HG02870 (cell line): ENCODE results near the gene EPG5.
"Not testable (repeated sequence)": the region's sequence is repeated elsewhere in the genome, so short reads cannot be mapped to it uniquely, and the experiment has no call there.

ENCODE experiments used
- ATAC-seq: cut with Tn5 transposase; IDR thresholded peaks from one replicate; pipeline ENCODE4 v1.9.1; 2021; ENCODE audit warnings: mild to moderate bottlenecking, moderate library complexity; ENCODE audit not compliant: unreplicated experiment

EPG5 gene

GRCh38 chr18:45976974-45977373 lies 9.8 kb upstream of the EPG5 start:
- no peak for ATAC-seq

- ATAC-seq: no peak
These were observed 9.4 kb upstream of the EPG5 start for GRCh38 chr18:45976566-45976965.

GRCh38 chr18:45974088-45974536 lies 7.0 kb upstream of the EPG5 start:
- no peak for ATAC-seq

GRCh38 chr18:45964913-45965312 lies 2.2 kb downstream of the EPG5 start:
- ATAC-seq: not testable (repeated sequence)

- ATAC-seq: no peak
These were observed 4.3 kb downstream of the EPG5 start for GRCh38 chr18:45962866-45963265.

GRCh38 chr18:45962461-45962860 lies 4.7 kb downstream of the EPG5 start:
- no peak for ATAC-seq

- ATAC-seq: not testable (repeated sequence)
These were observed 7.6 kb downstream of the EPG5 start for GRCh38 chr18:45959484-45959883.

GRCh38 chr18:45958730-45959129 lies 8.4 kb downstream of the EPG5 start:
- no peak for ATAC-seq

GRCh38 chr18:45958027-45958426 lies 9.1 kb downstream of the EPG5 start:
- no peak for ATAC-seq

- ATAC-seq: no peak
These were observed 10.0 kb downstream of the EPG5 start for GRCh38 chr18:45957100-45957499.

- no peak for ATAC-seq
These were observed 12.8 kb downstream of the EPG5 start for GRCh38 chr18:45954070-45954934.

GRCh38 chr18:45951016-45951714 lies 16.0 kb downstream of the EPG5 start:
- ATAC-seq: no peak

GRCh38 chr18:45945669-45946068 lies 21.5 kb downstream of the EPG5 start:
- no peak for ATAC-seq

- ATAC-seq: no peak
These were observed 26.4 kb downstream of the EPG5 start for GRCh38 chr18:45940724-45941123.

GRCh38 chr18:45939236-45939635 lies 27.9 kb downstream of the EPG5 start:
- ATAC-seq: no peak

- peak; percentile 37 for ATAC-seq
These were observed 28.6 kb downstream of the EPG5 start for GRCh38 chr18:45938488-45938935.

- no peak for ATAC-seq
These were observed 31.4 kb downstream of the EPG5 start for GRCh38 chr18:45935591-45936335.

- ATAC-seq: no peak
These were observed 34.4 kb downstream of the EPG5 start for GRCh38 chr18:45932708-45933107.

GRCh38 chr18:45930963-45931362 lies 36.2 kb downstream of the EPG5 start:
- no peak for ATAC-seq

- ATAC-seq: no peak
These were observed 40.4 kb downstream of the EPG5 start for GRCh38 chr18:45926691-45927090.

- no peak for ATAC-seq
These were observed 41.0 kb downstream of the EPG5 start for GRCh38 chr18:45926085-45926484.
